Tibial nerve (tissue), 4 donors: ENCODE measurements around the gene SEC23A.
"Not testable (repeated sequence)": the region's sequence is repeated elsewhere in the genome, so short reads cannot be mapped to it uniquely, and the experiment has no call there.

Experiments
- CTCF ChIP-seq, 5 experiments: fragments of 200-600 bp in 3 of 5; fragments of 450-650 bp in 2 of 5; sonication (generic) in 3 of 5; IDR thresholded peaks; one replicate each; pipeline ENCODE4 v1.5.1; 2016 to 2019; ENCODE audit warnings: antibody characterized with exemption in 5 of 5, mild to moderate bottlenecking in 3 of 5, moderate library complexity in 2 of 5
- EP300 ChIP-seq, 2 donors: sonication (generic); formaldehyde crosslinking; IDR thresholded peaks; one replicate each; pipeline ENCODE4 v1.6.1; 2017; ENCODE audit warnings: antibody characterized with exemption in 2 of 2, mild to moderate bottlenecking in 1 of 2
- POLR2A ChIP-seq, 2 donors: fragments of 450-650 bp; IDR thresholded peaks; one replicate each; pipeline ENCODE4 v1.6.1; 2017; ENCODE audit warnings: antibody characterized with exemption in 2 of 2, mild to moderate bottlenecking in 2 of 2, moderate library complexity in 2 of 2

GRCh38 chr14:39045889-39046288, 57.1 kb downstream of the SEC23A start:
- not testable (repeated sequence) for TF ChIP-seq CTCF, POLR2A, EP300 (IDR thresholded peaks at IDR 0.05)
